SK-N-SH treated with all-trans-retinoic acid at 6 μM for 48 hours (cell line): ENCODE measurements around the gene DCTN4.

Experiments
- ATAC-seq: fragments of 200-7000 bp; cut with Tn5 transposase; 3 replicates; pipeline ENCODE4 v1.9.1; 2020; ENCODE audit warnings: mild to moderate bottlenecking, moderate library complexity
- ARNTL ChIP-seq: fragments of 450-650 bp; formaldehyde crosslinking; IDR thresholded peaks from 2 replicates; pipeline ENCODE4 v1.5.0; 2020; ENCODE audit warnings: low read depth, mild to moderate bottlenecking, moderate library complexity, borderline replicate concordance
- BACH2 ChIP-seq: fragments of 250-450 bp; sonication (Bioruptor Pico); IDR thresholded peaks from 2 replicates; pipeline ENCODE4 v1.9.0; 2021; ENCODE audit warnings: mild to moderate bottlenecking, borderline replicate concordance
- CREB5 ChIP-seq: fragments of 250-450 bp; sonication (Bioruptor Pico); IDR thresholded peaks from 2 replicates; pipeline ENCODE4 v1.5.1; 2020; ENCODE audit warnings: low read depth, mild to moderate bottlenecking, moderate library complexity
- CSDC2 ChIP-seq: fragments of 250-450 bp; sonication (Bioruptor Pico); IDR thresholded peaks from 2 replicates; pipeline ENCODE4 v1.5.0; 2020; ENCODE audit warnings: mild to moderate bottlenecking, moderate library complexity
- CSRNP3 ChIP-seq: fragments of 250-450 bp; sonication (Bioruptor Pico); IDR thresholded peaks from 2 replicates; pipeline ENCODE4 v1.5.1; 2021; ENCODE audit warnings: mild to moderate bottlenecking, moderate library complexity
- ESRRG ChIP-seq: fragments of 250-450 bp; sonication (Bioruptor Pico); IDR thresholded peaks from 2 replicates; pipeline ENCODE4 v1.6.1; 2021; ENCODE audit warnings: mild to moderate bottlenecking
- GLIS3 ChIP-seq: fragments of 250-450 bp; sonication (Bioruptor Pico); IDR thresholded peaks from 2 replicates; pipeline ENCODE4 v1.5.0; 2020; ENCODE audit warnings: mild to moderate bottlenecking, moderate library complexity
- ISL1 ChIP-seq: fragments of 250-450 bp; sonication (Bioruptor Pico); IDR thresholded peaks from 2 replicates; pipeline ENCODE4 v2.1.2; 2022; ENCODE audit warnings: mild to moderate bottlenecking, moderate library complexity
- OSR1 ChIP-seq: fragments of 250-450 bp; sonication (Bioruptor Pico); IDR thresholded peaks from 2 replicates; pipeline ENCODE4 v1.8.0; 2022; ENCODE audit warnings: moderate library complexity, mild to moderate bottlenecking, inconsistent platforms
- PATZ1 ChIP-seq: fragments of 250-450 bp; sonication (Bioruptor Pico); IDR thresholded peaks from 2 replicates; pipeline ENCODE4 v1.8.0; 2020; ENCODE audit warnings: mild to moderate bottlenecking, moderate library complexity, borderline replicate concordance
- POU6F1 ChIP-seq: fragments of 250-450 bp; sonication (Bioruptor Pico); IDR thresholded peaks from 2 replicates; pipeline ENCODE4 v1.8.0; 2021; ENCODE audit warnings: low read depth, mild to moderate bottlenecking, moderate library complexity, borderline replicate concordance
- PPARA ChIP-seq: fragments of 250-450 bp; sonication (Bioruptor Pico); IDR thresholded peaks from 2 replicates; pipeline ENCODE4 v1.5.0; 2020; ENCODE audit warnings: mild to moderate bottlenecking, borderline replicate concordance
- RARB ChIP-seq: fragments of 250-450 bp; sonication (Bioruptor Pico); IDR thresholded peaks from 2 replicates; pipeline ENCODE4 v1.8.0; 2021; ENCODE audit warnings: mild to moderate bottlenecking, moderate library complexity
- SNAI2 ChIP-seq: fragments of 250-450 bp; sonication (Bioruptor Pico); IDR thresholded peaks from 2 replicates; pipeline ENCODE4 v1.5.0; 2020; ENCODE audit warnings: mild to moderate bottlenecking, moderate library complexity
- TCF4 ChIP-seq: fragments of 250-450 bp; sonication (Bioruptor Pico); IDR thresholded peaks from 2 replicates; pipeline ENCODE4 v1.8.0; 2021; ENCODE audit warnings: mild to moderate bottlenecking, moderate library complexity, borderline replicate concordance
- TOX ChIP-seq: fragments of 250-450 bp; sonication (Bioruptor Pico); IDR thresholded peaks from 2 replicates; pipeline ENCODE4 v1.8.0; 2021; ENCODE audit warnings: mild to moderate bottlenecking, moderate library complexity, borderline replicate concordance
- TSHZ2 ChIP-seq: fragments of 250-450 bp; sonication (Bioruptor Pico); IDR thresholded peaks from 2 replicates; pipeline ENCODE4 v1.5.0; 2020; ENCODE audit warnings: mild to moderate bottlenecking, moderate library complexity
- ZC3H10 ChIP-seq: fragments of 250-450 bp; sonication (Bioruptor Pico); IDR thresholded peaks from 2 replicates; pipeline ENCODE4 v1.5.1; 2021; ENCODE audit warnings: mild to moderate bottlenecking, moderate library complexity
- ZFP3 ChIP-seq: fragments of 250-450 bp; sonication (Bioruptor Pico); IDR thresholded peaks from 2 replicates; pipeline ENCODE4 v1.5.0; 2020; ENCODE audit warnings: mild to moderate bottlenecking, moderate library complexity
- ZFP30 ChIP-seq: fragments of 450-650 bp; formaldehyde crosslinking; IDR thresholded peaks from 2 replicates; pipeline ENCODE4 v1.5.0; 2022; ENCODE audit warnings: mild to moderate bottlenecking, moderate library complexity
- ZNF565 ChIP-seq: fragments of 450-650 bp; formaldehyde crosslinking; conservative IDR thresholded peaks from 2 replicates; pipeline ENCODE4 v1.5.0; 2020; ENCODE audit warnings: low read depth, mild to moderate bottlenecking, moderate library complexity
- ZNF70 ChIP-seq: fragments of 450-650 bp; formaldehyde crosslinking; IDR thresholded peaks from 2 replicates; pipeline ENCODE4 v1.5.0; 2020; ENCODE audit warnings: mild to moderate bottlenecking, moderate library complexity
- ZNF8 ChIP-seq: fragments of 450-650 bp; formaldehyde crosslinking; IDR thresholded peaks from 2 replicates; pipeline ENCODE4 v1.5.0; 2020; ENCODE audit warnings: mild to moderate bottlenecking, moderate library complexity

Gene DCTN4

GRCh38 chr5:150689120-150689519 lies 69.7 kb downstream of the DCTN4 start:
- TF ChIP-seq PPARA (CRISPR knock-in tag) (no peak), BACH2 (no peak), CSDC2 (CRISPR knock-in tag) (no peak), CSRNP3 (CRISPR knock-in tag) (no peak), ARNTL (CRISPR knock-in tag) (no peak), OSR1 (CRISPR knock-in tag) (no peak), SNAI2 (no peak), ZNF70 (no peak), PATZ1 (CRISPR knock-in tag) (no peak), CREB5 (no peak), ZFP3 (CRISPR knock-in tag) (no peak), ESRRG (CRISPR knock-in tag) (no peak), ZNF8 (no peak), ZNF565 (CRISPR knock-in tag) (no peak), ZFP30 (CRISPR knock-in tag) (no peak), TOX (CRISPR knock-in tag) (no peak), RARB (CRISPR knock-in tag) (no peak), POU6F1 (CRISPR knock-in tag) (no peak), TSHZ2 (CRISPR knock-in tag) (no peak)
- TF ChIP-seq, all 23 proteins: peak for 0
- ATAC-seq: no peak

GRCh38 chr5:150676578-150676977 lies 82.2 kb downstream of the DCTN4 start:
- TF ChIP-seq SNAI2 (no peak), RARB (CRISPR knock-in tag) (no peak)
- ATAC-seq: no peak

- ATAC-seq: no peak
Observed at GRCh38 chr5:150675069-150675468, 83.7 kb downstream of the DCTN4 start.

More at GRCh38 chr5:150675069-150675468, 83.7 kb downstream of the DCTN4 start:
- TF ChIP-seq BACH2 (no peak), TCF4 (no peak), CREB5 (no peak), ZNF565 (CRISPR knock-in tag) (no peak), ZNF8 (no peak), CSDC2 (CRISPR knock-in tag) (no peak), ISL1 (CRISPR knock-in tag) (no peak), ZC3H10 (CRISPR knock-in tag) (no peak), SNAI2 (no peak), ZNF70 (no peak), POU6F1 (CRISPR knock-in tag) (no peak), ZFP3 (CRISPR knock-in tag) (no peak), GLIS3 (CRISPR knock-in tag) (no peak), RARB (CRISPR knock-in tag) (no peak), ZFP30 (CRISPR knock-in tag) (no peak), CSRNP3 (CRISPR knock-in tag) (no peak)
